B cell (primary cell): Measurements from ENCODE around the gene PRKCB.

Source experiments
- CTCF ChIP-seq: fragments of 200-600 bp; IDR thresholded peaks from one replicate; pipeline ENCODE4 v1.8.0; 2022; ENCODE audit warnings: antibody characterized with exemption, mild to moderate bottlenecking
- EZH2 ChIP-seq: IDR thresholded peaks from 2 replicates; pipeline ENCODE4 v1.6.1; 2012; ENCODE audit warnings: borderline replicate concordance, low read depth, mild to moderate bottlenecking, moderate library complexity, low read length; ENCODE audit not compliant: insufficient read depth, poor library complexity, severe bottlenecking

GRCh38 chr16:23999663-24000062, 163.9 kb downstream of the PRKCB start:
- TF ChIP-seq CTCF (no peak), EZH2 (no peak)
